GM11168 (cell line): ENCODE data around the gene MTERF4.

Source experiments
- in situ Hi-C: fragments of 300-500 bp; cut with MboI; formaldehyde crosslinking; loops from one replicate; pipeline ENCODE4 v1.12.0; 2022; ENCODE audit warnings: low sequenced_read_pairs; ENCODE audit not compliant: unreplicated experiment

The MTERF4 gene

GRCh38 chr2:241092677-241093076 is 9.4 kb downstream of the MTERF4 start:
- in situ Hi-C loops: no loop called here

- in situ Hi-C loops: no loop called here
Measured at GRCh38 chr2:241091734-241092445, 10.2 kb downstream of the MTERF4 start.

GRCh38 chr2:241091201-241091600 is 10.9 kb downstream of the MTERF4 start:
- in situ Hi-C loops: no loop called here

GRCh38 chr2:241088791-241089732 is 13.0 kb downstream of the MTERF4 start:
- in situ Hi-C loops: no loop called here

GRCh38 chr2:241088376-241088775 is 13.7 kb downstream of the MTERF4 start:
- in situ Hi-C loops: no loop called here

GRCh38 chr2:241087420-241088268 is 14.4 kb downstream of the MTERF4 start:
- in situ Hi-C loops: no loop called here

- in situ Hi-C loops: no loop called here
Measured at GRCh38 chr2:241084856-241085444, 17.1 kb downstream of the MTERF4 start.

GRCh38 chr2:241083091-241083415 is 19.0 kb downstream of the MTERF4 start:
- in situ Hi-C loops: no loop called here

- in situ Hi-C loops: no loop called here
Measured at GRCh38 chr2:241082341-241083090, 19.6 kb downstream of the MTERF4 start.

- in situ Hi-C loops: no loop called here
Measured at GRCh38 chr2:241081643-241082340, 20.3 kb downstream of the MTERF4 start.

GRCh38 chr2:241081190-241081642 is 20.9 kb downstream of the MTERF4 start:
- in situ Hi-C loops: no loop called here

- in situ Hi-C loops: no loop called here
Measured at GRCh38 chr2:241080405-241081189, 21.5 kb downstream of the MTERF4 start.

GRCh38 chr2:241074901-241075540 is 27.1 kb downstream of the MTERF4 start:
- in situ Hi-C loops: no loop called here

- in situ Hi-C loops: no loop called here
Measured at GRCh38 chr2:241074065-241074818, 27.8 kb downstream of the MTERF4 start.

- in situ Hi-C loops: no loop called here
Measured at GRCh38 chr2:241073166-241074064, 28.7 kb downstream of the MTERF4 start.
